ENCODE results near the gene MYL1.

- no peak for TF ChIP-seq ARNTL (CRISPR knock-in tag; IDR thresholded peaks at IDR 0.05; ENCODE audit: borderline replicate concordance, low read depth)
- TF ChIP-seq TOX (CRISPR knock-in tag; IDR thresholded peaks at IDR 0.05; ENCODE audit: borderline replicate concordance), result no peak
- no peak for TF ChIP-seq TCF4 (CRISPR knock-in tag; IDR thresholded peaks at IDR 0.05; ENCODE audit: borderline replicate concordance)
- no peak for TF ChIP-seq ZFP3 (CRISPR knock-in tag; IDR thresholded peaks at IDR 0.05)
- no peak for TF ChIP-seq BACH2 (CRISPR knock-in tag; IDR thresholded peaks at IDR 0.05; ENCODE audit: borderline replicate concordance)
- TF ChIP-seq RARB (CRISPR knock-in tag; IDR thresholded peaks at IDR 0.05), result no peak
- TF ChIP-seq ZFP30 (CRISPR knock-in tag; IDR thresholded peaks at IDR 0.05), result no peak
Observed at GRCh38 chr2:210264282-210264681, 50.7 kb downstream of the MYL1 start.

Data from SK-N-SH treated with all-trans-retinoic acid at 6 μM for 48 hours (cell line).